HepG2 (cell line): ENCODE measurements around the gene TKFC. TPM values are rescaled to one million over a fixed set of nuclear protein-coding genes. Genes with fewer than 3 reads are reported as not detected.
A peak's percentile ranks its signal among the peaks of the same experiment; 100 is the strongest.

Source experiments
- CHD4 ChIP-seq: fragments of 200-600 bp; sonication (generic); IDR thresholded peaks from 2 replicates; pipeline ENCODE4 v1.7.0; 2017; ENCODE audit warnings: mild to moderate bottlenecking, low read length, borderline replicate concordance
- ESRRA ChIP-seq: sonication (generic); formaldehyde crosslinking; IDR thresholded peaks from 2 replicates; pipeline ENCODE4 v1.5.1; 2020; ENCODE audit warnings: mild to moderate bottlenecking, low read depth, missing genetic modification reagents
- FOXP4 ChIP-seq: sonication (generic); formaldehyde crosslinking; IDR thresholded peaks from 2 replicates; pipeline ENCODE4 v1.4.0; 2020; ENCODE audit warnings: missing genetic modification reagents
- HINFP ChIP-seq: sonication (generic); formaldehyde crosslinking; IDR thresholded peaks from 2 replicates; pipeline ENCODE4 v1.4.0; 2020; ENCODE audit warnings: low read depth, mild to moderate bottlenecking, missing genetic modification reagents
- IRF1 ChIP-seq: sonication (generic); formaldehyde crosslinking; IDR thresholded peaks from 2 replicates; pipeline ENCODE4 v1.4.0; 2020; ENCODE audit warnings: low read depth, mild to moderate bottlenecking, missing genetic modification reagents
- KDM2A ChIP-seq: sonication (generic); formaldehyde crosslinking; IDR thresholded peaks from 2 replicates; pipeline ENCODE4 v1.4.0; 2020; ENCODE audit warnings: low read depth, missing genetic modification reagents, borderline replicate concordance
- MLXIP ChIP-seq: sonication (generic); formaldehyde crosslinking; IDR thresholded peaks from 2 replicates; pipeline ENCODE4 v1.9.0; 2021; ENCODE audit warnings: missing genetic modification reagents, borderline replicate concordance
- NFRKB ChIP-seq: fragments of 450-650 bp; IDR thresholded peaks from 2 replicates; pipeline ENCODE4 v1.6.1; 2017
- SAP130 ChIP-seq: IDR thresholded peaks from 2 replicates; pipeline ENCODE4 v1.6.1; 2016; ENCODE audit warnings: low read depth
- SMC3 ChIP-seq: IDR thresholded peaks from 2 replicates; pipeline ENCODE4 v1.6.1; 2011; ENCODE audit warnings: low read length, improper control_type of control experiment
- SRSF9 ChIP-seq: fragments of 200-400 bp; formaldehyde crosslinking; IDR thresholded peaks from 2 replicates; pipeline ENCODE4 v1.6.1; 2018; ENCODE audit warnings: borderline replicate concordance, mild to moderate bottlenecking, low read depth, low read length; ENCODE audit not compliant: insufficient read depth, poor library complexity, severe bottlenecking
- TSC22D2 ChIP-seq: sonication (generic); formaldehyde crosslinking; IDR thresholded peaks from 2 replicates; pipeline ENCODE4 v1.5.1; 2020; ENCODE audit warnings: missing genetic modification reagents, mild to moderate bottlenecking, borderline replicate concordance
- ZBTB21 ChIP-seq: sonication (generic); formaldehyde crosslinking; IDR thresholded peaks from 2 replicates; pipeline ENCODE4 v1.4.0; 2020; ENCODE audit warnings: missing genetic modification reagents
- ZFP82 ChIP-seq: sonication (generic); formaldehyde crosslinking; IDR thresholded peaks from 2 replicates; pipeline ENCODE4 v1.5.1; 2020; ENCODE audit warnings: mild to moderate bottlenecking, missing genetic modification reagents, borderline replicate concordance
- ZFX ChIP-seq: sonication (generic); formaldehyde crosslinking; IDR thresholded peaks from 2 replicates; pipeline ENCODE4 v1.4.0; 2020; ENCODE audit warnings: mild to moderate bottlenecking, low read depth, missing genetic modification reagents, moderate library complexity
- ZMYM3 ChIP-seq: sonication (generic); formaldehyde crosslinking; IDR thresholded peaks from 2 replicates; pipeline ENCODE4 v1.5.1; 2020; ENCODE audit warnings: mild to moderate bottlenecking, missing genetic modification reagents
- ZNF160 ChIP-seq: sonication (generic); formaldehyde crosslinking; IDR thresholded peaks from 2 replicates; pipeline ENCODE4 v1.8.0; 2022; ENCODE audit warnings: mild to moderate bottlenecking, inconsistent platforms, missing genetic modification reagents
- ZNF367 ChIP-seq: sonication (generic); formaldehyde crosslinking; IDR thresholded peaks from 2 replicates; pipeline ENCODE4 v1.4.0; 2020; ENCODE audit warnings: missing genetic modification reagents, borderline replicate concordance
- ZSCAN5A ChIP-seq: sonication (generic); formaldehyde crosslinking; IDR thresholded peaks from 2 replicates; pipeline ENCODE4 v1.8.0; 2022; ENCODE audit warnings: mild to moderate bottlenecking, missing genetic modification reagents, borderline replicate concordance
- polyA plus RNA-seq, 8 experiments: library from polyadenylated mRNA; depleted of rRNA in 3 of 8; stranded (reverse) in 7 of 8; unstranded in 1 of 8; fragments of >200 nt; fragmentation: Illumina TruSeq in 4 of 8; extraction: Trizol in 4 of 8; gene quantifications; 2 replicates each; pipeline versions ENCODE4 v1.2.1 to v1.2.3, GENCODE V29; 2011 to 2016; ENCODE audit warnings: low read depth in 4 of 8, missing spikeins in 1 of 8, mixed read lengths in 1 of 8; ENCODE audit not compliant: insufficient read depth in 1 of 8
- total RNA-seq, 5 experiments: library from RNA; depleted of rRNA; stranded (reverse); fragments of >200 nt; fragmentation: Illumina TruSeq; extraction: Trizol; gene quantifications; 2 replicates each; pipeline ENCODE4 v1.2.3, GENCODE V29; 2016; ENCODE audit warnings: low read depth in 1 of 5

The TKFC gene
- total and polyA plus RNA-seq, 2 of the 13 experiments (the other 11 are each of a cell fraction or from before 2014, with no cell fraction given), result 147 to 197 TPM

- no peak for TF ChIP-seq MLXIP (CRISPR knock-in tag)
- peak; percentile 95 for TF ChIP-seq SAP130 (CRISPR knock-in tag)
- TF ChIP-seq SMC3, result peak; percentile 23; the same call in 1 of the 2 replicates
- no peak for TF ChIP-seq ZNF367 (CRISPR knock-in tag)
- peak; percentile 57; the same call in 1 of the 2 replicates for TF ChIP-seq ZMYM3 (CRISPR knock-in tag)
- TF ChIP-seq ZBTB21, result no peak
- no peak for TF ChIP-seq CHD4
- no peak for TF ChIP-seq ZSCAN5A (CRISPR knock-in tag)
- no peak for TF ChIP-seq IRF1 (CRISPR knock-in tag)
- TF ChIP-seq ZFP82 (CRISPR knock-in tag), result no peak
- TF ChIP-seq ZNF160, result no peak
- TF ChIP-seq SRSF9, result no peak
- no peak for TF ChIP-seq ESRRA (CRISPR knock-in tag)
- TF ChIP-seq HINFP (CRISPR knock-in tag), result peak; percentile 77
- no peak for TF ChIP-seq TSC22D2
- peak; percentile 52 for TF ChIP-seq FOXP4 (CRISPR knock-in tag)
- no peak for TF ChIP-seq NFRKB
- TF ChIP-seq ZFX (CRISPR knock-in tag), result 0 out of 2 replicates have a peak, but pooled peaks have one; percentile 35
- no peak for TF ChIP-seq KDM2A (CRISPR knock-in tag)
Measured at GRCh38 chr11:61369372-61370348, 36.6 kb downstream of the TKFC start (continued).
